NCI-H510A (cell line): ENCODE data around the gene RAD21L1.
"Not testable (repeated sequence)": the region's sequence is repeated elsewhere in the genome, so short reads cannot be mapped to it uniquely, and the experiment has no call there.

Experiments
- DNase-seq: peaks from one replicate; lab custom pipeline; 2025; lab: John Stamatoyannopoulos, UW

RAD21L1 gene

GRCh38 chr20:1199964-1200363 is 25.9 kb upstream of the RAD21L1 start:
- DNase-seq: no peak

- no peak for DNase-seq
Observed at GRCh38 chr20:1202762-1203504, 22.9 kb upstream of the RAD21L1 start, which contains the start of gene C20orf202. C20orf202 (plus strand) TSS chr20:1203454; CDS start chr20:1203586, 132 bp downstream.

GRCh38 chr20:1203630-1204029 is 22.2 kb upstream of the RAD21L1 start:
- no peak for DNase-seq

- DNase-seq: no peak
Observed at GRCh38 chr20:1204113-1204512, 21.7 kb upstream of the RAD21L1 start.

GRCh38 chr20:1204576-1204975 is 21.3 kb upstream of the RAD21L1 start:
- no peak for DNase-seq

GRCh38 chr20:1205802-1206201 is 20.0 kb upstream of the RAD21L1 start:
- no peak for DNase-seq

GRCh38 chr20:1206366-1207148 is 19.3 kb upstream of the RAD21L1 start:
- DNase-seq: no peak

GRCh38 chr20:1207293-1207878 is 18.5 kb upstream of the RAD21L1 start:
- DNase-seq: no peak

GRCh38 chr20:1209447-1210387 is 16.1 kb upstream of the RAD21L1 start:
- DNase-seq: no peak

- DNase-seq: no peak
Observed at GRCh38 chr20:1210501-1210900, 15.3 kb upstream of the RAD21L1 start.

GRCh38 chr20:1212023-1212422 is 13.8 kb upstream of the RAD21L1 start:
- no peak for DNase-seq

GRCh38 chr20:1212607-1213396 is 13.0 kb upstream of the RAD21L1 start:
- peak; percentile 28 for DNase-seq

GRCh38 chr20:1214838-1215261 is 11.0 kb upstream of the RAD21L1 start:
- no peak for DNase-seq

GRCh38 chr20:1215386-1216170 is 10.3 kb upstream of the RAD21L1 start:
- DNase-seq: no peak

GRCh38 chr20:1216527-1217427 is 9.1 kb upstream of the RAD21L1 start:
- not testable (repeated sequence) for DNase-seq

GRCh38 chr20:1222750-1223149 is 3.1 kb upstream of the RAD21L1 start:
- DNase-seq: not testable (repeated sequence)

- DNase-seq: no peak
Observed at GRCh38 chr20:1224205-1224890, 1.5 kb upstream of the RAD21L1 start.

- peak; percentile 69 for DNase-seq
Observed at GRCh38 chr20:1225263-1225782, 521 bp upstream of the RAD21L1 start.
